ENCODE data around the gene SIGLEC15.

The SIGLEC15 gene

DNA sequence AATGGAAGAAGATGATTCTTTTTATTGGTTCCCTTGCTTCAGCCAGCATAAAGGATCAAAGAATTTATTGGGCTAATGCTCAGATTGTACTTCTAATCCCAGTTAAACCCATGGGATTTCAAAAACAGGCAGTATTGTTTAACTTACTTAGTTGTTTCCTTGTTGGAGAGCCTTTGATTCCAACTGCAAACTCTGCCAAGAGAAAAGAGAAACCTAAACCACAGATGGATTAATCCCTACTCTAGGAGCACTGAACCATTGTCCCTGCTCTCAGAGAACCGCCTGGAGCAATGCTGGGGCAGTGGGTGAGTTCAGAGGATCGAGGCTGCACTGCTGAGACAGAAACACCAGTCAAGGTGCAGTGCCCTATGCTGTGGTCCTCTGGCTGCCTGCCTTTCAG, 44.9 kb upstream of the SIGLEC15 start:
- Histone ChIP-seq H3K27me3 (replicated peaks; ENCODE audit: insufficient read depth, low read length) (no peaks in the 10 kb centered on the region), H2AFZ (ENCODE audit: low read length) (no peak overlapping the region), H3K79me2 (ENCODE audit: low read length) (no peaks in the 10 kb centered on the region), H3K4me3 (ENCODE audit: low read length) (no peak overlapping the region), H3K9me3 (replicated peaks; ENCODE audit: insufficient read depth, low read length) (no peaks in the 10 kb centered on the region), H3K9ac (ENCODE audit: low read length) (no peak overlapping the region), H3K4me1 (ENCODE audit: low read length) (no peaks in the 10 kb centered on the region), H3F3A (ENCODE audit: insufficient read depth, low read length) (no peaks in the 10 kb centered on the region), H3K27ac (ENCODE audit: low read length) (no peak overlapping the region), H4K20me1 (ENCODE audit: insufficient read depth, low read length) (no peaks in the 10 kb centered on the region), H3K36me3 (replicated peaks; ENCODE audit: insufficient read depth, low read length) (no peaks in the 10 kb centered on the region), H3K4me2 (ENCODE audit: low read depth, low read length) (no peak overlapping the region), H3K9me2 (replicated peaks; ENCODE audit: insufficient read depth, low read length) (no peaks in the 10 kb centered on the region)
- TF ChIP-seq EZH2phosphoT487 (IDR thresholded peaks at IDR 0.05; ENCODE audit: low read length): no peak
- TF ChIP-seq, protein P1, sequence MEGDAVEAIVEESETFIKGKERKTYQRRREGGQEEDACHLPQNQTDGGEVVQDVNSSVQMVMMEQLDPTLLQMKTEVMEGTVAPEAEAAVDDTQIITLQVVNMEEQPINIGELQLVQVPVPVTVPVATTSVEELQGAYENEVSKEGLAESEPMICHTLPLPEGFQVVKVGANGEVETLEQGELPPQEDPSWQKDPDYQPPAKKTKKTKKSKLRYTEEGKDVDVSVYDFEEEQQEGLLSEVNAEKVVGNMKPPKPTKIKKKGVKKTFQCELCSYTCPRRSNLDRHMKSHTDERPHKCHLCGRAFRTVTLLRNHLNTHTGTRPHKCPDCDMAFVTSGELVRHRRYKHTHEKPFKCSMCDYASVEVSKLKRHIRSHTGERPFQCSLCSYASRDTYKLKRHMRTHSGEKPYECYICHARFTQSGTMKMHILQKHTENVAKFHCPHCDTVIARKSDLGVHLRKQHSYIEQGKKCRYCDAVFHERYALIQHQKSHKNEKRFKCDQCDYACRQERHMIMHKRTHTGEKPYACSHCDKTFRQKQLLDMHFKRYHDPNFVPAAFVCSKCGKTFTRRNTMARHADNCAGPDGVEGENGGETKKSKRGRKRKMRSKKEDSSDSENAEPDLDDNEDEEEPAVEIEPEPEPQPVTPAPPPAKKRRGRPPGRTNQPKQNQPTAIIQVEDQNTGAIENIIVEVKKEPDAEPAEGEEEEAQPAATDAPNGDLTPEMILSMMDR (IDR thresholded peaks at IDR 0.05; ENCODE audit: low read length): no peak
- TF ChIP-seq EZH2 (optimal IDR thresholded peaks at IDR 0.05; ENCODE audit: low read depth, low read length): no peak
- DNase-seq: no peak

DNA sequence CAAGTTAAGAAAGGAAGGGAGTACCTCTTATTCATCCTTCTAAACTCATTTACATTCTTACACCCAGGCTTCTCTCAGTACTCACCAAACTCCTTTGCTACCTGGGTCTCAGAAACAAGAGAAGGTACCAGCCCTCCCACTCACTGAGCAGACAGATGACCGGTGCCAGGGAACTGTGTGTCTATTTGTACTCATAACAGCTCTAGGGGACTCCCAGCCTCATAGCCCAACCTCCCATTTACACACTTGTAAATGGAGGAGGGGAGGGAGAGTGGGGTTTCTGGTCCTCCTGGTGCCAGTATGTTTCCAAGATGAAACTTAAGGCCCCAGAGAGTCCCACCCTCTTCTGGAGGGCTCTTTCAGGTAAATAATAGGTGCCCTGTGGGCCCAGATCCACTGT, 42.8 kb upstream of the SIGLEC15 start:
- no peak overlapping the region for H3K9ac ChIP-seq (ENCODE audit: low read length)
- no peaks in the 10 kb centered on the region for H3K4me1 ChIP-seq (ENCODE audit: low read length)
- H3F3A ChIP-seq (ENCODE audit: insufficient read depth, low read length): no peaks in the 10 kb centered on the region
- H3K4me2 ChIP-seq (ENCODE audit: low read depth, low read length): no peak overlapping the region
- TF ChIP-seq EZH2 (optimal IDR thresholded peaks at IDR 0.05; ENCODE audit: low read depth, low read length): no peak
- TF ChIP-seq EZH2phosphoT487 (IDR thresholded peaks at IDR 0.05; ENCODE audit: low read length): no peak
- no peak overlapping the region for H3K4me3 ChIP-seq (ENCODE audit: low read length)
- H3K27me3 ChIP-seq (replicated peaks; ENCODE audit: insufficient read depth, low read length): no peaks in the 10 kb centered on the region
- H2AFZ ChIP-seq (ENCODE audit: low read length): no peak overlapping the region
- H4K20me1 ChIP-seq (ENCODE audit: insufficient read depth, low read length): no peaks in the 10 kb centered on the region
- no peaks in the 10 kb centered on the region for H3K9me3 ChIP-seq (replicated peaks; ENCODE audit: insufficient read depth, low read length)
- H3K9me2 ChIP-seq (replicated peaks; ENCODE audit: insufficient read depth, low read length): no peaks in the 10 kb centered on the region
- DNase-seq: no peak
- H3K79me2 ChIP-seq (ENCODE audit: low read length): no peaks in the 10 kb centered on the region
- H3K27ac ChIP-seq (ENCODE audit: low read length): no peak overlapping the region
- H3K36me3 ChIP-seq (replicated peaks; ENCODE audit: insufficient read depth, low read length): no peaks in the 10 kb centered on the region

DNA sequence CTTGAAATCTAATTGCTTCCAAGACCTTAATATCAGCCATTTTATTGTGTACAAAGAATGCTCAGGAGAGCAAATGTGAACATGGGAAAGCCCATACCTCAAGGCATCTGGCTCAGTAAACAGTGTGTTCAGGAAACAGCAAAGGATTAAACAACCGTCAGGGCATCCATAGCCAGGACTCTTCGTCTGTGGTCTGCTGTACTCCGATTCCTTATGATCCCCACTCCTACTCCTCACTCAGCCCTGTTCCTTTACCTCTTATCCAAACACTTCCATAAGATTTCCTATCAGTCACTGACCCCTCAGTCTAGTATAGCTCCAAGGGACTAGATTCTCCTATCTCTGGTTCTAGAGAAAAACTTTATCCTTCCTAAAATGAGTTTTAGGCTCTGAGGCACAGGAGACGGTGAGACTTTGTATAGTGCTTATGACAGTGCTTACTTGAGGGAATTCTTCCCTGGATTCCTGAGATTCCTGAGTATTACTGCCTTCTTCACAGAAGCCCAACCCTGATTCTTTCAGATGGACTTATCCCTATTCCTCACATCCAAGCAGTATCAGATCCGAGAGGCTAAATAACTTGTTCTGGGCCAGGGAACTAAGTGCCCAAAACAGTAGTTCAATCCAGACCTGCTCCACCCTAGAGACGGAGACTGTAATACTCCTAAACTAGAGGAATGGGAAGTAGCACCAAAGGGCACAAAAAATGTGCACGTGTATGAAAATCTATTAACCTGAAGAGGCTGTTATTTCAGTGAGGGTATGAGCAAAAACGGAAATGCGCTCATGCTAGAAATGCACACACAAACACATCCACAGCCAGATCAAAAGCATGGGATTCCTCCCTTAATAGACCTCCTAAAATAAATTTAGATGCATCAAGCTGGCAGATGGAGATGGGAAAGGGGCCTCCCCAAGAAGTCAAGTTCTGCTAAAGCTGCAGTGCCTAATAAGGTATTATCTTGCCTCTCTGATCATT, 42.1 kb upstream of the SIGLEC15 start:
- no peaks in the 10 kb centered on the region for H3K36me3 ChIP-seq (replicated peaks; ENCODE audit: insufficient read depth, low read length)
- no peak overlapping the region for H3K4me3 ChIP-seq (ENCODE audit: low read length)
- H3K79me2 ChIP-seq (ENCODE audit: low read length): no peaks in the 10 kb centered on the region
- H3K27me3 ChIP-seq (replicated peaks; ENCODE audit: insufficient read depth, low read length): no peaks in the 10 kb centered on the region
- TF ChIP-seq EZH2phosphoT487 (IDR thresholded peaks at IDR 0.05; ENCODE audit: low read length): no peak
- TF ChIP-seq EZH2 (optimal IDR thresholded peaks at IDR 0.05; ENCODE audit: low read depth, low read length): no peak
- TF ChIP-seq, protein P1 (IDR thresholded peaks at IDR 0.05; ENCODE audit: low read length): no peak
- no peak overlapping the region for H2AFZ ChIP-seq (ENCODE audit: low read length)
- no peak overlapping the region for H3K9ac ChIP-seq (ENCODE audit: low read length)
- no peak for DNase-seq
- H4K20me1 ChIP-seq (ENCODE audit: insufficient read depth, low read length): no peaks in the 10 kb centered on the region
- no peaks in the 10 kb centered on the region for H3K9me2 ChIP-seq (replicated peaks; ENCODE audit: insufficient read depth, low read length)
- H3K27ac ChIP-seq (ENCODE audit: low read length): no peak overlapping the region
- no peaks in the 10 kb centered on the region for H3K4me1 ChIP-seq (ENCODE audit: low read length)
- no peaks in the 10 kb centered on the region for H3K9me3 ChIP-seq (replicated peaks; ENCODE audit: insufficient read depth, low read length)
- H3F3A ChIP-seq (ENCODE audit: insufficient read depth, low read length): no peaks in the 10 kb centered on the region
- H3K4me2 ChIP-seq (ENCODE audit: low read depth, low read length): no peak overlapping the region

- no peaks in the 10 kb centered on the region for H3K27me3 ChIP-seq (replicated peaks; ENCODE audit: insufficient read depth, low read length)
- H4K20me1 ChIP-seq (ENCODE audit: insufficient read depth, low read length): no peaks in the 10 kb centered on the region
- no peak overlapping the region for H3K27ac ChIP-seq (ENCODE audit: low read length)
- H2AFZ ChIP-seq (ENCODE audit: low read length): peak overlapping the region; percentile 20
- H3K4me3 ChIP-seq (ENCODE audit: low read length): no peak overlapping the region
- H3K4me2 ChIP-seq (ENCODE audit: low read depth, low read length): peak overlapping the region; percentile 34; the same call in 1 of the 2 replicates
- TF ChIP-seq, protein P1 (IDR thresholded peaks at IDR 0.05; ENCODE audit: low read length): no peak
- TF ChIP-seq EZH2 (optimal IDR thresholded peaks at IDR 0.05; ENCODE audit: low read depth, low read length): no peak
- no peak for TF ChIP-seq EZH2phosphoT487 (IDR thresholded peaks at IDR 0.05; ENCODE audit: low read length)
- H3K9me3 ChIP-seq (replicated peaks; ENCODE audit: insufficient read depth, low read length): no peaks in the 10 kb centered on the region
- no peaks in the 10 kb centered on the region for H3F3A ChIP-seq (ENCODE audit: insufficient read depth, low read length)
- H3K9ac ChIP-seq (ENCODE audit: low read length): no peak overlapping the region
- H3K9me2 ChIP-seq (replicated peaks; ENCODE audit: insufficient read depth, low read length): no peaks in the 10 kb centered on the region
- no peak for DNase-seq
- H3K36me3 ChIP-seq (replicated peaks; ENCODE audit: insufficient read depth, low read length): no peaks in the 10 kb centered on the region
- H3K79me2 ChIP-seq (ENCODE audit: low read length): no peaks in the 10 kb centered on the region
- H3K4me1 ChIP-seq (ENCODE audit: low read length): no peaks in the 10 kb centered on the region
Observed at GRCh38 chr18:45785134-45785533, 40.3 kb upstream of the SIGLEC15 start.
